ENCODE measurements around the gene ZDHHC14. TPM values are rescaled to one million over a fixed set of nuclear protein-coding genes. Genes with fewer than 3 reads are reported as not detected.

The ZDHHC14 gene
- polyA plus RNA-seq, 2 of the 4 experiments (the other 2 are of a cell fraction), result 2.2 to 2.8 TPM

GRCh38 chr6:157585274-157586087, 204.5 kb downstream of the ZDHHC14 start:
- Histone ChIP-seq H3K4me3 (no peak overlapping the region), H3K27ac (no peak overlapping the region), H3K9me3 (peaks cover 11% of the 10 kb centered on the region; the same call in 2 of the 3 replicates), H3K4me1 (no peaks in the 10 kb centered on the region), H3K4me2 (no peak overlapping the region)
- WGBS (ENCODE audit: missing lambda C conversion rate), result 84% methylated on average over 4 of the region's 6 CpGs
- CTCF ChIA-PET, result interaction anchor here (0.6 kb wide), 1 partner anchor 82 kb away, joined by 3 read pairs; no protein-coding TSS in a partner anchor
- ATAC-seq (no peak), FAIRE-seq (no peak), DNase-seq (ENCODE audit: low read depth in 1 of 2, low spot score in 1 of 2) (no peak)
- POLR2A ChIA-PET, result no interaction called here
- no peak for TF ChIP-seq RCOR1 (IDR thresholded peaks at IDR 0.05; ENCODE audit: low read depth, low read length)
- TF ChIP-seq EHF (CRISPR knock-in tag; IDR thresholded peaks at IDR 0.05), result no peak
- no peak for TF ChIP-seq HDAC2 (IDR thresholded peaks at IDR 0.05)
- no peak for TF ChIP-seq CHD2 (IDR thresholded peaks at IDR 0.05; ENCODE audit: low read length, partially characterized antibody)
- TF ChIP-seq, protein P1, sequence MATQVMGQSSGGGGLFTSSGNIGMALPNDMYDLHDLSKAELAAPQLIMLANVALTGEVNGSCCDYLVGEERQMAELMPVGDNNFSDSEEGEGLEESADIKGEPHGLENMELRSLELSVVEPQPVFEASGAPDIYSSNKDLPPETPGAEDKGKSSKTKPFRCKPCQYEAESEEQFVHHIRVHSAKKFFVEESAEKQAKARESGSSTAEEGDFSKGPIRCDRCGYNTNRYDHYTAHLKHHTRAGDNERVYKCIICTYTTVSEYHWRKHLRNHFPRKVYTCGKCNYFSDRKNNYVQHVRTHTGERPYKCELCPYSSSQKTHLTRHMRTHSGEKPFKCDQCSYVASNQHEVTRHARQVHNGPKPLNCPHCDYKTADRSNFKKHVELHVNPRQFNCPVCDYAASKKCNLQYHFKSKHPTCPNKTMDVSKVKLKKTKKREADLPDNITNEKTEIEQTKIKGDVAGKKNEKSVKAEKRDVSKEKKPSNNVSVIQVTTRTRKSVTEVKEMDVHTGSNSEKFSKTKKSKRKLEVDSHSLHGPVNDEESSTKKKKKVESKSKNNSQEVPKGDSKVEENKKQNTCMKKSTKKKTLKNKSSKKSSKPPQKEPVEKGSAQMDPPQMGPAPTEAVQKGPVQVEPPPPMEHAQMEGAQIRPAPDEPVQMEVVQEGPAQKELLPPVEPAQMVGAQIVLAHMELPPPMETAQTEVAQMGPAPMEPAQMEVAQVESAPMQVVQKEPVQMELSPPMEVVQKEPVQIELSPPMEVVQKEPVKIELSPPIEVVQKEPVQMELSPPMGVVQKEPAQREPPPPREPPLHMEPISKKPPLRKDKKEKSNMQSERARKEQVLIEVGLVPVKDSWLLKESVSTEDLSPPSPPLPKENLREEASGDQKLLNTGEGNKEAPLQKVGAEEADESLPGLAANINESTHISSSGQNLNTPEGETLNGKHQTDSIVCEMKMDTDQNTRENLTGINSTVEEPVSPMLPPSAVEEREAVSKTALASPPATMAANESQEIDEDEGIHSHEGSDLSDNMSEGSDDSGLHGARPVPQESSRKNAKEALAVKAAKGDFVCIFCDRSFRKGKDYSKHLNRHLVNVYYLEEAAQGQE (IDR thresholded peaks at IDR 0.05), result no peak
- no peak for TF ChIP-seq CBX8 (IDR thresholded peaks at IDR 0.05)
- no peak for TF ChIP-seq JUN (IDR thresholded peaks at IDR 0.05)
- TF ChIP-seq, protein P2, sequence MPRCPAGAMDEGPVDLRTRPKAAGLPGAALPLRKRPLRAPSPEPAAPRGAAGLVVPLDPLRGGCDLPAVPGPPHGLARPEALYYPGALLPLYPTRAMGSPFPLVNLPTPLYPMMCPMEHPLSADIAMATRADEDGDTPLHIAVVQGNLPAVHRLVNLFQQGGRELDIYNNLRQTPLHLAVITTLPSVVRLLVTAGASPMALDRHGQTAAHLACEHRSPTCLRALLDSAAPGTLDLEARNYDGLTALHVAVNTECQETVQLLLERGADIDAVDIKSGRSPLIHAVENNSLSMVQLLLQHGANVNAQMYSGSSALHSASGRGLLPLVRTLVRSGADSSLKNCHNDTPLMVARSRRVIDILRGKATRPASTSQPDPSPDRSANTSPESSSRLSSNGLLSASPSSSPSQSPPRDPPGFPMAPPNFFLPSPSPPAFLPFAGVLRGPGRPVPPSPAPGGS (IDR thresholded peaks at IDR 0.05), result no peak
- TF ChIP-seq ESRRA (IDR thresholded peaks at IDR 0.05; ENCODE audit: borderline replicate concordance, low read length), result no peak
- no peak for TF ChIP-seq ELK1 (IDR thresholded peaks at IDR 0.05; ENCODE audit: low read depth, low read length)
- no peak for TF ChIP-seq HOXA7 (CRISPR knock-in tag; IDR thresholded peaks at IDR 0.05)
- no peak for TF ChIP-seq USF2 (IDR thresholded peaks at IDR 0.05)
- TF ChIP-seq POLR2A (IDR thresholded peaks at IDR 0.05; ENCODE audit: low read length), result no peak
- no peak for TF ChIP-seq CTCF (IDR thresholded peaks at IDR 0.05)
- no peak for TF ChIP-seq TFCP2L1 (CRISPR knock-in tag; IDR thresholded peaks at IDR 0.05)
- TF ChIP-seq EP300 (IDR thresholded peaks at IDR 0.05), result no peak
- no peak for TF ChIP-seq JUNB (IDR thresholded peaks at IDR 0.05)
- no peak for TF ChIP-seq PHF8 (IDR thresholded peaks at IDR 0.05; ENCODE audit: borderline replicate concordance, low read depth)

All from A549 (cell line).